Mesothelial cell of epicardium (in vitro differentiated cells): ENCODE data around the gene SNAPIN. TPM values are rescaled to one million over a fixed set of nuclear protein-coding genes. Genes with fewer than 3 reads are reported as not detected.
"Not testable (repeated sequence)": the region's sequence is repeated elsewhere in the genome, so short reads cannot be mapped to it uniquely, and the experiment has no call there.

Experiments
- DNase-seq, 2 experiments: peaks; one replicate each; pipeline ENCODE4 v3.0.0; 2021; ENCODE audit warnings: low spot score in 2 of 2; ENCODE audit not compliant: unreplicated experiment in 2 of 2
- H3K27ac Mint-ChIP-seq: 2 replicates; pipeline ENCODE4 v1.8.0; 2021; ENCODE audit warnings: mixed read lengths
- H3K27me3 Mint-ChIP-seq: 2 replicates; pipeline ENCODE4 v1.8.0; 2021; ENCODE audit warnings: low read depth, mixed read lengths
- H3K36me3 Mint-ChIP-seq: 2 replicates; pipeline ENCODE4 v1.8.0; 2021; ENCODE audit warnings: mixed read lengths
- H3K4me1 Mint-ChIP-seq: 2 replicates; pipeline ENCODE4 v1.8.0; 2021; ENCODE audit warnings: mixed read lengths
- H3K4me3 Mint-ChIP-seq: 2 replicates; pipeline ENCODE4 v1.8.0; 2021; ENCODE audit warnings: mild to moderate bottlenecking, moderate library complexity, mixed read lengths
- H3K9me3 Mint-ChIP-seq: 2 replicates; pipeline ENCODE4 v1.8.0; 2021; ENCODE audit warnings: mixed read lengths
- total RNA-seq: library from RNA; stranded (reverse); gene quantifications from 3 replicates; pipeline ENCODE4 v1.2.1, GENCODE V29; 2021
- TF ChIP-seq, protein P1 (sequence below): fragments of 200-600 bp; sonication (generic); IDR thresholded peaks from one replicate; pipeline ENCODE4 v1.5.0; 2021; ENCODE audit warnings: antibody characterized with exemption; ENCODE audit not compliant: unreplicated experiment

The SNAPIN gene
- total RNA-seq, 1 donor from 2014 or later = 34.6 TPM

DNA sequence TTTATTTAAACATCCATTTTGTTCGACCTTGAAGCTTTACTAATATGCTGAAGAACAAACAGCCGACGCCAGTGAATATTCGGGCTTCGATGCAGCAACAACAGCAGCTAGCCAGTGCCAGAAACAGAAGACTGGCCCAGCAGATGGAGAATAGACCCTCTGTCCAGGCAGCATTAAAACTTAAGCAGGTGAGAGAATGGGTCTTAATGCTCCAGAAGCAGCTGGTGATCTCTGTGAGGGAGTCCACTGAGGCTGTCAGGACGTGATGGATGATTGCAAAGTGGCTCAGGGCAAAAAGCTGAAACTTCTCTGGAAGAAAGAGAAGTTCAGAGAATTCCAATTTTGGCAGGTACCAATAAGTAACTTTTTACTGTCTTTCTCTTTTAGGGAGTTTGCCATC lies 20.2 kb upstream of the SNAPIN start:
- TF ChIP-seq, protein P1, sequence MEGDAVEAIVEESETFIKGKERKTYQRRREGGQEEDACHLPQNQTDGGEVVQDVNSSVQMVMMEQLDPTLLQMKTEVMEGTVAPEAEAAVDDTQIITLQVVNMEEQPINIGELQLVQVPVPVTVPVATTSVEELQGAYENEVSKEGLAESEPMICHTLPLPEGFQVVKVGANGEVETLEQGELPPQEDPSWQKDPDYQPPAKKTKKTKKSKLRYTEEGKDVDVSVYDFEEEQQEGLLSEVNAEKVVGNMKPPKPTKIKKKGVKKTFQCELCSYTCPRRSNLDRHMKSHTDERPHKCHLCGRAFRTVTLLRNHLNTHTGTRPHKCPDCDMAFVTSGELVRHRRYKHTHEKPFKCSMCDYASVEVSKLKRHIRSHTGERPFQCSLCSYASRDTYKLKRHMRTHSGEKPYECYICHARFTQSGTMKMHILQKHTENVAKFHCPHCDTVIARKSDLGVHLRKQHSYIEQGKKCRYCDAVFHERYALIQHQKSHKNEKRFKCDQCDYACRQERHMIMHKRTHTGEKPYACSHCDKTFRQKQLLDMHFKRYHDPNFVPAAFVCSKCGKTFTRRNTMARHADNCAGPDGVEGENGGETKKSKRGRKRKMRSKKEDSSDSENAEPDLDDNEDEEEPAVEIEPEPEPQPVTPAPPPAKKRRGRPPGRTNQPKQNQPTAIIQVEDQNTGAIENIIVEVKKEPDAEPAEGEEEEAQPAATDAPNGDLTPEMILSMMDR = no peak
- DNase-seq = no peak
- no peaks in the 10 kb centered on the region for H3K27me3 Mint-ChIP-seq
- no peaks in the 10 kb centered on the region for H3K9me3 Mint-ChIP-seq
- no peak overlapping the region for H3K27ac Mint-ChIP-seq
- peaks cover 34% of the 10 kb centered on the region for H3K36me3 Mint-ChIP-seq
- peaks cover 16% of the 10 kb centered on the region for H3K4me1 Mint-ChIP-seq
- H3K4me3 Mint-ChIP-seq = no peak overlapping the region

DNA sequence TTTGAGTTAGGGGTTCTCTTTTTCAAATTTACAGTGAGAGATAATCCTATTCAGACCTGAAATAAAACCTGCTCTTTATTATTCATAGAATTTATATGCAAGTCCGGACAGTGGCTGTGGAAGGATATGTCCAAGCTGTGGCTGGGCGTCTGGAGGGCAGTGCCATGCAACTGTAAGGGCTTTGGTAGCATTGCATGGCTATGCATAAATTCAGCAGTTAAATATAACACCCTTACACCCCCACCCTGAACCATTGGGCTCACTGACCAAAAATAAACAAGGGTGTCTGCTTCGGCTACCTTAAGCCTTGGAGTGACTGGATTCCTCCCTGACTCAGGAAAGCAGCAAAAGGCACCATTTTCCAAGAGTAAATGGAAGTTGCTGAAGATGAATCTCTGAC lies 19.2 kb upstream of the SNAPIN start:
- DNase-seq = no peak
- H3K4me3 Mint-ChIP-seq = no peak overlapping the region
- no peak overlapping the region for H3K27ac Mint-ChIP-seq
- no peaks in the 10 kb centered on the region for H3K27me3 Mint-ChIP-seq
- TF ChIP-seq, protein P1 = no peak
- peaks cover 40% of the 10 kb centered on the region for H3K36me3 Mint-ChIP-seq
- H3K4me1 Mint-ChIP-seq = peaks cover 16% of the 10 kb centered on the region
- H3K9me3 Mint-ChIP-seq = no peaks in the 10 kb centered on the region

DNA sequence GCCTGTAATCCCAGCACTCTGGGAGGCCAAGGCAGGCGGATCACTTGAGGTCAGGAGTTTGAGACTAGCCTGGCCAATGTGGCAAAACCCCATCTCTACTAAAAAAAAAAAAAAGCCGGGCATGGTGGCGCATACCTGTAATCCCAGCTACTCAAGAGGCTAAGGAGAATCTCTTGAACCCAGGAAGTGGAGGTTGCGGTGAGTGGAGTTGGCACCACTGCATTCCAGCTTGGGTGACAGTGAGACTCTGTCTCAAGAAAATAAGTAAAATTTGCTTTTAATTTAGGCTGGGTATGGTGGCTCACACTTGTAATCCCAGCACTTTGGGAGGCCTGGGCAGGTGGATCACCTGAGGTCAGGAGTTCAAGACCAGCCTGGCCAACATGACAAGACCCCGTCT lies 18.3 kb upstream of the SNAPIN start:
- not testable (repeated sequence) for H3K27ac Mint-ChIP-seq, H3K4me3 Mint-ChIP-seq, DNase-seq, H3K27me3 Mint-ChIP-seq, H3K9me3 Mint-ChIP-seq
- peaks cover 46% of the 10 kb centered on the region for H3K36me3 Mint-ChIP-seq
- peaks cover 13% of the 10 kb centered on the region for H3K4me1 Mint-ChIP-seq

DNA sequence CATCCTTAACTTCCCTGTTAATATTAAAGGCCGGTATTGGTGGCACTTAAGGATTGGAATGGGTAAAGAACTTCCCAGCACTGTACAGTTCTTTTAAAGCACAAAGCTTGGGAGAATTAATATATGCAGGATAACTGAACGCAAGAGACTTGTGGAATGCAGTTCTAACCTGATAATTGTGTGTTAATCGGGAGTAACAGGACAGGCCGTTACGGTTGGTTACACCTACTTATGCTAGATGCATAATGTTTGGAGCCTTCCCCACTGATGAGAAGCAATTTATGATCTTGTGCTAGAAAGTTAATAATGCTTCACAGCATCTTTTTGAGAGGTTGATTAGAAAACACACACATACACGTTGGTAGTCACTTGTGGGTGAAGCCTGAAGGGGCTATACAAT lies 17.6 kb upstream of the SNAPIN start:
- H3K9me3 Mint-ChIP-seq = no peaks in the 10 kb centered on the region
- DNase-seq = no peak
- peaks cover 49% of the 10 kb centered on the region for H3K36me3 Mint-ChIP-seq
- no peak overlapping the region for H3K27ac Mint-ChIP-seq
- H3K4me3 Mint-ChIP-seq = no peak overlapping the region
- peaks cover 11% of the 10 kb centered on the region for H3K4me1 Mint-ChIP-seq
- H3K27me3 Mint-ChIP-seq = no peaks in the 10 kb centered on the region
- TF ChIP-seq, protein P1 = no peak

DNA sequence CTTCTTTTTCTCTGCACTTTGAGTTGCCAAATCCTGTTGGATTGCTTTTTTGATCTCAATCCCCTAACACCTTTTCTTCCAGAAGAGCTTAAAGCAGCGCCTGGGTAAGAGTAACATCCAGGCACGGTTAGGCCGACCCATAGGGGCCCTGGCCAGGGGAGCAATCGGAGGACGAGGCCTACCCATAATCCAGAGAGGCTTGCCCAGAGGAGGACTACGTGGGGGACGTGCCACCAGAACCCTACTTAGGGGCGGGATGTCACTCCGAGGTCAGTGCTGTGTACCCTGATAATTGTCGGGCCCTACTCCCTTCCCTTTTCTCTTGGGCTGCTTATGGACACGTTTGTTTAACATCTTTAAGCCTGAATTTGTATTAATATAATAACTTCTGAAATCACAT lies 16.3 kb upstream of the SNAPIN start:
- peaks cover 45% of the 10 kb centered on the region for H3K36me3 Mint-ChIP-seq
- no peaks in the 10 kb centered on the region for H3K9me3 Mint-ChIP-seq
- DNase-seq = no peak
- H3K4me3 Mint-ChIP-seq = no peak overlapping the region
- TF ChIP-seq, protein P1 = no peak
- no peak overlapping the region for H3K27ac Mint-ChIP-seq
- peaks cover 7% of the 10 kb centered on the region for H3K4me1 Mint-ChIP-seq
- H3K27me3 Mint-ChIP-seq = no peaks in the 10 kb centered on the region

DNA sequence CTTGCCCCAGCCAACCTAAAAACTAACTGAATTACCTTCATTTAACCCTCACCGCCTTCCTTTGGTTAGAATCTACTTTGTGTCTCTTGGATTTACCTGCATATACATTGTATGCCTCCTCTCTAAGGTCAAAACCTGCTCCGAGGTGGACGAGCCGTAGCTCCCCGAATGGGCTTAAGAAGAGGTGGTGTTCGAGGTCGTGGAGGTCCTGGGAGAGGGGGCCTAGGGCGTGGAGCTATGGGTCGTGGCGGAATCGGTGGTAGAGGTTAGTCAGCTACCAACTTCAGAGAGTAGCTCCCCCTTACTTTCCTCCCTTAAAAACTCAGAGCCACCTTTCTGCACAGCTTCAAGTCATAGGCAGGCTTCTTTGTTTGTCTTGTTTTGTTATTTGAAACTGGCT lies 15.4 kb upstream of the SNAPIN start:
- H3K4me1 Mint-ChIP-seq = no peaks in the 10 kb centered on the region

More for the DNA sequence above, 15.4 kb upstream of the SNAPIN start:
- H3K27me3 Mint-ChIP-seq = no peaks in the 10 kb centered on the region
- DNase-seq = no peak
- peak overlapping the region; percentile 30 for H3K27ac Mint-ChIP-seq
- H3K4me3 Mint-ChIP-seq = no peak overlapping the region
- no peaks in the 10 kb centered on the region for H3K9me3 Mint-ChIP-seq
- peaks cover 42% of the 10 kb centered on the region for H3K36me3 Mint-ChIP-seq
- TF ChIP-seq, protein P1 = no peak
